ENCODE measurements around the gene B4GAT1. TPM values are rescaled to one million over a fixed set of nuclear protein-coding genes. Genes with fewer than 3 reads are reported as not detected.

B4GAT1 gene
- total and polyA plus RNA-seq, 10 of the 15 experiments (the other 5 are each of a cell fraction or from before 2014, with no cell fraction given): 0.55 to 11.1 (median 4.3) TPM

- no peak for TF ChIP-seq USF2 (IDR thresholded peaks at IDR 0.05; ENCODE audit: borderline replicate concordance, low read depth, low read length)
- TF ChIP-seq, protein P1, sequence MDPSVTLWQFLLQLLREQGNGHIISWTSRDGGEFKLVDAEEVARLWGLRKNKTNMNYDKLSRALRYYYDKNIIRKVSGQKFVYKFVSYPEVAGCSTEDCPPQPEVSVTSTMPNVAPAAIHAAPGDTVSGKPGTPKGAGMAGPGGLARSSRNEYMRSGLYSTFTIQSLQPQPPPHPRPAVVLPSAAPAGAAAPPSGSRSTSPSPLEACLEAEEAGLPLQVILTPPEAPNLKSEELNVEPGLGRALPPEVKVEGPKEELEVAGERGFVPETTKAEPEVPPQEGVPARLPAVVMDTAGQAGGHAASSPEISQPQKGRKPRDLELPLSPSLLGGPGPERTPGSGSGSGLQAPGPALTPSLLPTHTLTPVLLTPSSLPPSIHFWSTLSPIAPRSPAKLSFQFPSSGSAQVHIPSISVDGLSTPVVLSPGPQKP (IDR thresholded peaks at IDR 0.05; ENCODE audit: low read depth, low read length): no peak
- TF ChIP-seq SMAD5 (IDR thresholded peaks at IDR 0.05; ENCODE audit: low read depth): no peak
- TF ChIP-seq PAX5 (IDR thresholded peaks at IDR 0.05; ENCODE audit: borderline replicate concordance, low read depth, low read length): no peak
Measured at GRCh38 chr11:66349084-66349386, 1.6 kb upstream of the B4GAT1 start (continued).

DNA sequence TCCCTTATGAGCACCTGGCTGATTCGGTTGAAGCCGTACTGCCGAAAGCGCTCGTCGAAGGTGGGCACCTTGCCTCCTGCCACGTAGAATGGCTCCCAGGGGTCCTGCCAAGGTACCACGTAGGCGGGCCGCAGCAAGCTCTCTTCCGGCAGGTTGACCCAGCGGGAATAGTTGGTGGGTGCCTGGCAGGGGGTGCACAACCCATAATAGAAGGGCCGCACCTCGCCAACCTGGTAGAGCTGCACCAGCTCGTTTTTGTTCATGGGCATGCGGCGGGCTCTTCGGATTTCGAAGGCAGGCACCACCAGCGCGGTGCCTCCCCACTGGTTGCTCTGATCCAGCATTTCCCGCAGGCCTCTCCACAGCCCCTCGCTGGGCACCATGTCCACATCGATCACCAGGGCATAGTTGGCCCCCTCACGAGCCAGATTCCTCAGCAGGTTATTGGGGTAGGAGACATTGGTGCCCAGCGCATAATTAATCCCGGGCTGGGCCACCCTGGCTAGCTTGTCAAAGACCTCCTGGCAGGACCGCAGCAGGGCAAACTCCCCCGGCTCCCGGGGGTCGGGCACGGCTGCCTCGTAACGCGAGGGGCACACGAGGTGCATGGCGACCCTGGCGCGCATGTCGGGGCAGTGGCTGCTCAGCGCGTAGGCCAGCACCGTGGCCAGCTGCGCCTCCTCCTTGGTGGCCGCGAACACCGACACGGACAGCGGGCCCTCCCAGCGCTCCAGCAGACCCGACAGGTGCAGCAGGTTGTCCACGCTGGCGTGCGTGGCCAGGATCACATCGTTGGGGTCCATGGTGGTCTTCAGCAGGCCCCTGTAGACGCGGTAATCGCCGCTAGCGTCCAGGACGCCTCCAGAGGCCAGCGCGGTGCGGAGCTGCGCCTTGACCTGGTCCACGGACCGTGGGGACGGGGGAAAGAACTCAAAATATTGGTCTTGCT lies 679 bp downstream of the B4GAT1 start:
- Histone ChIP-seq H3K27me3 (replicated peaks in 1 of 2; ENCODE audit: control insufficient read depth in 2 of 2, insufficient read depth in 2 of 2, low read length in 1 of 2) (no peaks in the 10 kb centered on the region), H3K79me2 (ENCODE audit: control insufficient read depth, insufficient read depth, low read length) (peaks cover 17% of the 10 kb centered on the region), H2AFZ (ENCODE audit: control insufficient read depth, low read depth, low read length) (peak overlapping the region; percentile 93), H3K9me3 (replicated peaks; ENCODE audit: control insufficient read depth, insufficient read depth, low read length) (no peaks in the 10 kb centered on the region), H3K27ac (ENCODE audit: control insufficient read depth, insufficient read depth) (peak overlapping the region; percentile 43; the same call in 1 of the 2 replicates), H3K4me2 (ENCODE audit: control insufficient read depth, insufficient read depth) (peak overlapping the region; percentile 88), H4K20me1 (ENCODE audit: control insufficient read depth, insufficient read depth) (no peaks in the 10 kb centered on the region), H3K9ac (ENCODE audit: control insufficient read depth, insufficient read depth, low read length) (peak overlapping the region; percentile 84; the same call in 1 of the 2 replicates), H3K36me3 (ENCODE audit: control insufficient read depth in 2 of 2, insufficient read depth in 2 of 2, low read length in 1 of 2) (peaks cover 0 to 3% of the 10 kb centered on the region in 2 experiments; a peak in 2 of 4 replicates), H3K4me1 (ENCODE audit: control insufficient read depth, insufficient read depth, low read length) (peaks cover 17% of the 10 kb centered on the region), H3K4me3 (peak overlapping the region; percentile 90)
- no peak for DNase-seq (ENCODE audit: low read depth, low spot score)
- TF ChIP-seq PKNOX1 (IDR thresholded peaks at IDR 0.05): no peak
- TF ChIP-seq, protein P2, sequence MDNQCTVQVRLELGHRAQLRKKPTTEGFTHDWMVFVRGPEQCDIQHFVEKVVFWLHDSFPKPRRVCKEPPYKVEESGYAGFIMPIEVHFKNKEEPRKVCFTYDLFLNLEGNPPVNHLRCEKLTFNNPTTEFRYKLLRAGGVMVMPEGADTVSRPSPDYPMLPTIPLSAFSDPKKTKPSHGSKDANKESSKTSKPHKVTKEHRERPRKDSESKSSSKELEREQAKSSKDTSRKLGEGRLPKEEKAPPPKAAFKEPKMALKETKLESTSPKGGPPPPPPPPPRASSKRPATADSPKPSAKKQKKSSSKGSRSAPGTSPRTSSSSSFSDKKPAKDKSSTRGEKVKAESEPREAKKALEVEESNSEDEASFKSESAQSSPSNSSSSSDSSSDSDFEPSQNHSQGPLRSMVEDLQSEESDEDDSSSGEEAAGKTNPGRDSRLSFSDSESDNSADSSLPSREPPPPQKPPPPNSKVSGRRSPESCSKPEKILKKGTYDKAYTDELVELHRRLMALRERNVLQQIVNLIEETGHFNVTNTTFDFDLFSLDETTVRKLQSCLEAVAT (IDR thresholded peaks at IDR 0.05): peak; percentile 67; the same call in 1 of the 2 replicates
- SMC1A ChIA-PET (ENCODE audit: uncharacterized antibody, unreplicated experiment): no interaction called here
- ATAC-seq: no peak
- 43% methylated on average over 68 of the region's 68 CpGs for WGBS (ENCODE audit: insufficient coverage, insufficient replicate concordance, low lambda C conversion rate, missing lambda C conversion rate)
- POLR2A ChIA-PET: interaction anchor here (0.6 to 3.9 kb wide), 4 partner anchors 11 to 211 kb away, joined by 3 to 16 read pairs (median 4); partner anchors contain the start of gene RIN1
- in situ Hi-C loops (cut with MboI) (no loop called here), intact Hi-C loops (cut with micrococcal nuclease; ENCODE audit: unreplicated experiment) (no loop called here)
- FAIRE-seq: no peak
- no TSS peak for BruUV-seq (replicated peaks)
- CTCF ChIA-PET: interaction anchor here (1.4 to 7.4 kb wide), 4 partner anchors 17 to 42 kb away, joined by 4 to 44 read pairs (median 9); no protein-coding TSS in a partner anchor
- RAD21 ChIA-PET (ENCODE audit: unreplicated experiment): interaction anchor here (1.1 to 2.0 kb wide), 4 partner anchors 12 to 58 kb away, joined by 3 to 10 read pairs (median 6); partner anchors contain the start of gene YIF1A
